Measurements from ENCODE around the gene CNOT10. TPM values are rescaled to one million over a fixed set of nuclear protein-coding genes. Genes with fewer than 3 reads are reported as not detected.
A peak's percentile ranks its signal among the peaks of the same experiment; 100 is the strongest.

CNOT10 gene
- total RNA-seq, 1 donor from 2014 or later = 7.6 TPM

- DNase-seq (ENCODE audit: low spot score in 2 of 2) = no peak
These were observed 74.4 kb downstream of the CNOT10 start for GRCh38 chr3:32759342-32759741.

GRCh38 chr3:32764481-32764880 lies 79.5 kb downstream of the CNOT10 start:
- TF ChIP-seq, protein P1, sequence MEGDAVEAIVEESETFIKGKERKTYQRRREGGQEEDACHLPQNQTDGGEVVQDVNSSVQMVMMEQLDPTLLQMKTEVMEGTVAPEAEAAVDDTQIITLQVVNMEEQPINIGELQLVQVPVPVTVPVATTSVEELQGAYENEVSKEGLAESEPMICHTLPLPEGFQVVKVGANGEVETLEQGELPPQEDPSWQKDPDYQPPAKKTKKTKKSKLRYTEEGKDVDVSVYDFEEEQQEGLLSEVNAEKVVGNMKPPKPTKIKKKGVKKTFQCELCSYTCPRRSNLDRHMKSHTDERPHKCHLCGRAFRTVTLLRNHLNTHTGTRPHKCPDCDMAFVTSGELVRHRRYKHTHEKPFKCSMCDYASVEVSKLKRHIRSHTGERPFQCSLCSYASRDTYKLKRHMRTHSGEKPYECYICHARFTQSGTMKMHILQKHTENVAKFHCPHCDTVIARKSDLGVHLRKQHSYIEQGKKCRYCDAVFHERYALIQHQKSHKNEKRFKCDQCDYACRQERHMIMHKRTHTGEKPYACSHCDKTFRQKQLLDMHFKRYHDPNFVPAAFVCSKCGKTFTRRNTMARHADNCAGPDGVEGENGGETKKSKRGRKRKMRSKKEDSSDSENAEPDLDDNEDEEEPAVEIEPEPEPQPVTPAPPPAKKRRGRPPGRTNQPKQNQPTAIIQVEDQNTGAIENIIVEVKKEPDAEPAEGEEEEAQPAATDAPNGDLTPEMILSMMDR (IDR thresholded peaks at IDR 0.05) = no peak
- Histone ChIP-seq H3K27ac (no peak overlapping the region), H3K9me3 (no peaks in the 10 kb centered on the region), H3K27me3 (no peaks in the 10 kb centered on the region), H3K4me1 (no peaks in the 10 kb centered on the region), H3K36me3 (peaks cover 31 to 66% of the 10 kb centered on the region in 2 donors), H3K4me3 (no peak overlapping the region)
- intact Hi-C loops (cut with DNase I) = no loop called here
- no peak for DNase-seq (ENCODE audit: low spot score in 2 of 2)

More at GRCh38 chr3:32759342-32759741, 74.4 kb downstream of the CNOT10 start:
- Histone ChIP-seq H3K4me3 (no peak overlapping the region), H3K4me1 (no peaks in the 10 kb centered on the region), H3K9me3 (no peaks in the 10 kb centered on the region), H3K27me3 (no peaks in the 10 kb centered on the region), H3K36me3 (peaks cover 14 to 34% of the 10 kb centered on the region in 2 donors), H3K27ac (no peak overlapping the region)
- intact Hi-C loops (cut with DNase I) = no loop called here
- TF ChIP-seq, protein P1 (IDR thresholded peaks at IDR 0.05) = no peak

- no peaks in the 10 kb centered on the region for H3K27me3 ChIP-seq
- H3K36me3 ChIP-seq = peaks cover 5% of the 10 kb centered on the region in 2 donors
- H3K9me3 ChIP-seq = no peaks in the 10 kb centered on the region
- intact Hi-C loops (cut with DNase I) = no loop called here
- TF ChIP-seq, protein P1 (IDR thresholded peaks at IDR 0.05) = no peak
- no peak for DNase-seq (ENCODE audit: low spot score in 2 of 2)
- no peak overlapping the region for H3K4me3 ChIP-seq
- no peaks in the 10 kb centered on the region for H3K4me1 ChIP-seq
- no peak overlapping the region for H3K27ac ChIP-seq
These were observed 93.4 kb downstream of the CNOT10 start for GRCh38 chr3:32778389-32778788.

DNA sequence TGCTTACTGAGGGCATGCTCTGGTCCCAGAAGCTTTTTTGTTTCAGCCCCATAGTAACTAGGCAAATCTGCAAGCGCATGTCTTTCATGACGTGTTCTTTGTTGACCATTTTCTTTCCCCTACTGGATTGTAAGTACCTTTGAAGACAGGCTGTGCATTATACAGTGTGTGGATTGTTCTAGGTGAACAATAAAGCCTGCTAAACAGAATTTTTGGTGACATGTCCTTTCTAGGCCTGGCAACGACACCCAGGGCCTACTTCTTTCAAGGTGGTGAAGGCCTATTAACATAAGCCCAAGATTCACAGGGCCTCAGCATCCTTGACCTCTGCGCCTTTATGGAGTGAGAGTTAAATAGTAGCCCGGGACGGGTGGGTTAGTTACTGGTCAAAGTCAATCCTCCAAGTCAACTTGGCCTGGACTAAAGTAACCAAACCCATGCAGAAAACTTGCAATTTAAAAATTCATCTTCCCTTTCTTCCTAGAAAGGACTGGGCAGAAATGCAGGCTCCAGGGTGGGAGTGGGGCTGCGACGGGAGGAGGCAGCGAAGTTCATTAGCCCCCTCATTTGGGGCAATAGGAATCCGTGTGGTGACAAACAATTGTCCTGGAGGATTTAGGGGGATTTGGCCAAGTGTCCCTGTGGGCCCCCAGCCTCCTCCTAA lies 95.2 kb downstream of the CNOT10 start:
- no peaks in the 10 kb centered on the region for H3K27me3 ChIP-seq
- H3K9me3 ChIP-seq = no peaks in the 10 kb centered on the region
- peak overlapping the region in 1 of 2 donors; percentile 63 for H3K4me3 ChIP-seq
- no peaks in the 10 kb centered on the region for H3K36me3 ChIP-seq
- intact Hi-C loops (cut with DNase I) = no loop called here
- TF ChIP-seq, protein P1 (IDR thresholded peaks at IDR 0.05) = no peak
- DNase-seq (ENCODE audit: low spot score in 2 of 2) = no peak
- no peaks in the 10 kb centered on the region for H3K4me1 ChIP-seq
- H3K27ac ChIP-seq = no peak overlapping the region

DNA sequence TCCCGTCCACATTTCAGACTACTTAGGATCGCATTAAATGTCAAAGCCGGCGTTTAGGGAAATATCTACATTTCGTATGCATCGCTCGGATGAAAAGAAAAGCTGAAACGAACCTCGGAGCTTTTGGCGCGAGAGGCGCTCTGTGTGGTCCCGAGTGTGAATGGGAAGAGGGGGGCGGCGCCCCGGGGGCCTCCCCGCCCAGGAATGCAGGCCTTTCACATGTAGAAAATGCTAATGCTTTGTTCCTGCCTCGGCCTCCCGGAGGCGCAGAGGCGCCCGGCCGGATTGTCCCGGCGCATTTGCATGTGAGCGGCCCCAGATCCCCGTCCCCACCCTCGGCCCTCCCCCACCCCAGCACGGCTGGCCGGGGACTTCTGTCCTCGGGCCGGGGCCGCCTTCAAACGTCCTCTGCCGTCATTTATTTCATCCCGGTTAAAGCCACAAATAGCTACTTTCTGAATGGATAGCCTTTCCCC lies 95.8 kb downstream of the CNOT10 start:
- H3K4me3 ChIP-seq = peak overlapping the region; percentile 58 to 63
- no peaks in the 10 kb centered on the region for H3K4me1 ChIP-seq
- no peak overlapping the region for H3K27ac ChIP-seq
- peak in 1 of 2 donors; percentile 63 for DNase-seq (ENCODE audit: low spot score in 2 of 2)
- TF ChIP-seq, protein P1 (IDR thresholded peaks at IDR 0.05) = no peak
- no peaks in the 10 kb centered on the region for H3K9me3 ChIP-seq
- intact Hi-C loops (cut with DNase I) = no loop called here
- no peaks in the 10 kb centered on the region for H3K36me3 ChIP-seq
- H3K27me3 ChIP-seq = no peaks in the 10 kb centered on the region
